Hippocampal formation (tissue), 2 donors: ENCODE measurements around the gene NTRK3.

Source experiments
- DNase-seq, 2 donors: peaks; one replicate each; lab custom pipeline; 2025; lab: John Stamatoyannopoulos, UW

The NTRK3 gene

DNA sequence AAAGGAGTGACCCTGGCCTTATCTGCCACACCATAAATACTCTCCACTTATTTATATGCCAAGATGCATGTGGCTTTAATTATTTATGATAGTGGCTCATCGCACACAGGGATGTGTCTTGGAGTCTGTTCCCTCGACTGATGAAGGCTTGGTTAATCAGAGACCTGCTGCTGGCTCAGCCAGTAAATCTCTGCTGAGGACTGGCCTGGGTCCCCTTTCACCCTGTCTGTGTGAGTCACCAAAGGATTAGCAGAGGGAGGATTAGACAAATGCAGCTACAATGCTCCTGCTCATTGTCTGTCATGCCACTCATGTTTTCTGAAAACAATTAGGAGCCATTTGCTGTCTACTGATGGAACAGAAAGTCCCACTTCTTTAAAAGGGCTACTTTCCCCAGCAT, 226.8 kb downstream of the NTRK3 start:
- DNase-seq = no peak

GRCh38 chr15:88028024-88028423, 228.5 kb downstream of the NTRK3 start:
- DNase-seq = no peak

DNA sequence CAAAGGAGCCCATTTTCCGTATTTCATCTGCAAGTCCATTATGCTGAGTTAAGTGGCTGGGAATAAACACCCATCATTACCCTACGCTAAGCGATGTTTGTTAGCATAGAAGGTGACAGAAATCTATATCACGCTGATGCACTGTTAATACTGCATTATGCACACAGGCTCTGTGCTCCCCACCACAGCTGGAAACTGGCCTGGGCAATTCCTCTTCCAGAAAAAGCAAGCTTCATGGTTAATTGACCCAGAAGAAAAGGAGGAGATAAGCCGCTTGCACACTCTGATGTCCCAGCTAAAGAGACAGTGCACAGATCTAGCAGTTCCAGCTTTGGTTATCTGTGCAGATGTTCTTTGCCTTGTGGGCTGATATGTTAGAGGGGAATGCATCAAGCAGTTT, 232.6 kb downstream of the NTRK3 start:
- DNase-seq = no peak

DNA sequence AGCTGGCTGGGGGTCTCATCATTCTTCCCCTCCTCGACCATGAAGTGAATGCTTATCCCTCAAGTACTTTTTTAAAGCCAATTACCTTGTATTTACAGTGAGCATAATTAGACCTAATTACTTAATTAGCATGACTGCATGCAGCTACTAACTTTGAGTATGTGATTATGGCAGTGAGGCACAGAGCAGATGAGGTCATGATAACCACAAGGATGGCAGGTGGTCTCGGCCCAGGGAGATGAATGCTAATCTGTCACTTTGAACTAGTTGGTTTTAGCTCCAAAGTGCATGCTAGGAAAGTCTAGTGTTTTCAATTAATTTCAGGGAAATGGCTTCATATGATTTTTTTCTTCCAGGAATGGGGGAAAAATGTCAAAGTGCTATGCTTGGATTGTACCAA, 233.8 kb downstream of the NTRK3 start:
- no peak for DNase-seq

DNA sequence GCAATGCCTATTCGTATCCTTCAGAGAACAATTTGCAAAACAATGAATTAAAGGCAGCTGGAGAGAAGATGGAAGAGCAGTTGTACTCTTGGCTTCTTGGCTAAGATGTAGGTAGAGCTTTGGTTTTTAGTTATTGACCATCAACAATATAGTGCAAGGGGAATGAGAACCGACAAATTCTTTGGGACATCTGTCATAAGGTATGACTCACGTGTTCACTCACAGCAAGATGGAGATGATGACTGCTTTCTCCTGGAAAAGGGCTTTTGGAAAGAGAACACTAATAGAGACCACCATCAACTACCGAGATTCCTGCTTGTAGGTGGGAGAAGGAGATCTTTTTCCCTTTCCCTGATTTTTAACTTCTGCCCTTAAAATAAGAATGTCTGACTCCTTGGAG, 234.9 kb downstream of the NTRK3 start:
- no peak for DNase-seq

DNA sequence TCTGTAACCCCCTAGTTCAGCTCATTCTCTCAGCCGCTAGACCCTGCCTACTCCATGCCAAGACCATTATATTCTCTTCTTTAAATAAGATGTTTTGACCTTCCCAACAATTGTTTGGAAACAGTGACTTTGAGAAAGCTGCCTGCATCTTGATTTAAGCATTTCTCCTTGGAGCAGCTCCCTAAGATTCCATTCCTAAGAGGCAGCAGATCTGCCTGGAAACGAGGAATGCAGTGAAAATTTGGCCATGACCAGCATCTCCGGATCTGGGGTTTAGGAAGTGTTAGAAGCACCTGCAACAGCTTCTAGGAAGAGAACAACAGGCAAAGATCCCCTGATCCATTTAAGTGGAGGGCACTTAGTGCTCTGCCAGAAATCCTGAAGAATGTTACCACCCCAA, 235.7 kb downstream of the NTRK3 start:
- DNase-seq = no peak

DNA sequence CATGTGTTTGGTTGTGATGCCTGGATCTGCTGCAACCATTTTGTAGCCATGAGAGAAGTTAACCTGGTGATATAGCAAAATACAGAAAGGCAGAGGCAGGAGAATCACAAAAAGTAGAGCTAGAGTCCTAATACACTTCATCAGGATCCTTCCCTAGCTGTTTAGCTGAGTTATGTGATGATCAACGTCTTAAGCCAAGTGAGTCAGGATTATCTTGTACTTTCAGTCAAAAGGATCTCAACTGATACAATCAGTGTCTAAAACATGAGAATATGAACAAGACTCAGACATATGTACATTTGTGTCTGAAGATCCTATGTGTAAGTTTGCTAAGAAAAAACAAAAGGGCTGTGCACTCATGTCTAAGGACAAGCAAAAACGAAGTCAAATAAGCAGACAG, 236.9 kb downstream of the NTRK3 start:
- DNase-seq = no peak

DNA sequence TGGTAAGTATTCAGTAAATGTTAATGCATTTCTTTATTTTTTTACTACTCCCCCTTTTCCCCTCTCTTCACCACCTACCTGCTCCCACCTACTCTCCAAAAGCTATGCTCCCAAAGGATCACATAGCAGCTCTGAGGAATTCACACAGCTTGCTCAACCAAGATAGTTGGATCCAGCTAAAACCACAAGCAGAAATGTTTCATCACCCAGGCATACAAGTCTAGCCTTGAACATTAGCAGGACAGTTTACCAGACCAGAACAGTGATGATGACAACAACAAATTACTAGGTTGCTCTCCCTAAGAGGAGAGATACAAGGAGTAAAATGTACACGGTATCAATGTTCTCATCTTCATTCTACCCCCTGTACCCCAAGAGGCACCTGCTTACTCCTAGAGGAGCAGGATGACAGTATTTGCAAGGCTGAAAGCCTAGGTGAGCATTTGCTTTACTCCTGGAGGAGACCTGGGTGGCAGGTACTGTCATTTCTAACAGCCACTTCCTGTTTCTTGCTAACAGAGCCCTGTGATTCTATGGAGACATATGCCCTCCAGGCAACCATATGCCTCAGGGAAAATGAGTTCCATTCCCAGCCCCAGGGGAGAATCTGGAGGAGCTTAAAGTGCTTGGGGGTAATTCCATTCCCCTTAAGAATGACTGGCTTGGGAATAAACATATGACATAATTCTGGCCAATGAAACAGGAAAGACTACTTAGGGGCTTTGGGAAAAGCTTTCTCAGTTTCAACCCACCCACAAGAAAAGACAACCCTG, 237.5 kb downstream of the NTRK3 start:
- DNase-seq = no peak

DNA sequence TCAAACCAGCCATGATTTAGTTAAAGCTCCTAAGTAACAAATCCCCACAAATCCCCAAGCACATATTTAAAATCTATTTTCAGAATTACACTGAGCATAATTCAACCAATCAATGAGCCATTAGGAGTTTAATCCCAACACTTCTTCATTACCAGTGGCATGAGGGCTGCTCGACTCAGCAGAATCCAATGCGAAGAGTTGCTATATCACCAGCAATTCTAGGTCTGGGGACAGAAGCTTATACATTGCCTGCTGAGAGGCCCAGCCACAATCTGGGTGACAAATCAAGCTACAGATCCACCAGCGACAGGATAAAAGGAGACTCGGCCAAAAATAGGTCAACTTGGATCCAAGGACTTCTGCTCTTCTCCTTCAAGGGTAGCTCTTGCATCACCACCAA, 238.8 kb downstream of the NTRK3 start:
- no peak for DNase-seq

DNA sequence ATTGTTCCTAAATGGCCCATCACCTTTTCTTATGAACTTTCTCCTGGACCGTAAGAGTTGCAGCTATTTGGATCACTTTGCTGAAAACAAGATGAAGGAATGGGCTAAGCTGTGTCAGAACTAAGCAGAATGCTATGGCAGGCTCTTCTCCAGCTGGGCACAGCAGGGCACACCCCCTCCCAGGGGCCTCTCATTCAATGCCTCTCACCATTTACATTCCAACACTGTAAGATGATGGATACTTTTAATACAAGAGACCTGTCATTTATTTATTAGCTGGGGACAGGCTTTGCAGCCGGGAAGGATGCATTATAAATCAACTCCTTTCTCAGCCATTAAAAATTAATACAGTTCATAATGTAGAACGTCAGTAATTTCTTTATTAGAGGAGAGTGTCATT, 240.1 kb downstream of the NTRK3 start:
- DNase-seq = no peak

DNA sequence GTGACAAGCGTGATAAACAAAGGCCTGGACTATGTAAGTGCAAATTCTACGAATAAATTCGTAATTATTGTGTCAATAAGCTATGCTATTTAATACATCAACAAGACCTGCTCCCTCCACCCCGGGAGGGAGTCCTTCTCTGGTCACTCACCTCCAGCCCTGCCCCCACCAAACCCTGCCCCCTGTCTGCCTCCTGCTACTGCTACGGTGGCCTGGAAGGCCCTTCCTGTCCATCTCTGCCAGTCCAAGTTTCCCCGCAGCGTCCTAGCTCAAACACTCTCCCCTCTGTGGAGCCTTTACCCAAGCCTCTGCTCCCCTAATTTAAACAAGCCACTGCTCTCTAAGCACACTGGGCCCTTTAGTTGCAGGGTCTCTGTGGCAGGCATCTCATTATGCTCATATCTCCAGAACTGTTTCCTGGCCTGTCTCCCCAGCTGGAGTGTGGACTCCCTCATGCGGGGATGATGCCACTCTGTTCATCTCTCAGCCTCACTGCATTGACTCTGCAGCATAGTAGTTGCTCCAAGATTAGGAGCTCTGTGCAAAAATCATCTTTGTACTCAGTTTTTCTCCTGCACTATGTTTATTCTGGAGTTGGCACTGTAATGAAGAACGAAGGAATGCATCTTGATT, 241.2 kb downstream of the NTRK3 start:
- DNase-seq = no peak

DNA sequence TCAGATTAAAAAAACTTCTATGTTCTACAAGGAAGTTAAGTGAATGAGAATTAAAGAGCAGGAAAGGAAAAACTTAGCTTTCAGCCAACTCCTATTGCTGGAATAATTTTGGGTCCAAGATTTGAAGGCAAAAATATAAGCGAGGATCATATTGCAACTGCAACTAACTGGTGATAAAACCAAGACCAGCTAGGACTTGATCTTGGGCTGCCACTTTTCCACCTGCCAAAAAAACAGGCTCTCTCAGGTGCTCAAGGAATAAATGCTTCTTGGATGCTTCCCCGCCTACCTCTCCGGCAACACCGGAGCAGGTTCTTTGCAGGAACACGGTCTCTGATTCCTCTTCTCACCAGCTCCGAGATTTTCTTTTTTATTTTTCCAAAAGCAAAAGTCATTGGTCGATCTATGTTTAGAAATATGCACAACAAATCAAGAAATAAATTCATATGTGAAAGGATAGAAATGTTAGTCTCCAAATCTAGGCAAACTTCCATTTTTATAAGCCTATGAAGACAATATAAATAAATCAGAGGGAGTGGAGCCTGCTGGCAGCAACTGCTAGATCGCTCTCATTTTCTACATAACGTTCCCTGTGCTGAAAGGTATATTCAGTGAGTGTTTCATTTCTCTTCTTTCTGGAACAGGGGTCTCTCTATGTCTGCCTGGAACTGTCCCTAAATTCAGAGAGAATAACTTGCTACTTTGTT, 241.9 kb downstream of the NTRK3 start:
- DNase-seq = no peak

- no peak for DNase-seq
Observed at GRCh38 chr15:88013111-88013510, 243.4 kb downstream of the NTRK3 start.

- no peak for DNase-seq
Observed at GRCh38 chr15:88012688-88013087, 243.9 kb downstream of the NTRK3 start.

- no peak for DNase-seq
Observed at GRCh38 chr15:88012233-88012632, 244.3 kb downstream of the NTRK3 start.

DNA sequence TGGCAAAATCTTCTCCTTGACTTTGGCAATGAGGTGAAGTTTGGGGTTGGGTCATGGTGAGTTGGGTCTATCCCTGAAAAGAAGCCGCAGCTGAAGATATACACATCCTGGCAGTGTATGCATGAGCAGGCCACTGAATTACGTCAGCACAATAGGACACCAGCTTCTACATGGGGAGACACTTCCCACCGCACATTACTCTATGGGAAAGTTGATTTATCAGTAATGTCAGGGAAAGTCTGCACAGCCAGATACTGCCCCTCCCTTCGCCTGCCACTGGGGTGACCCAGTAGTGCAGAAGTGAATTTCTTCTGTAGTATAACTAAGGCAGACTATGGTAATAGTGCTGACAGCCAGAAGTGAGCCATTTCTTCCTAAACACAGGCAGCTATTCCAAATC, 245.0 kb downstream of the NTRK3 start:
- no peak for DNase-seq

DNA sequence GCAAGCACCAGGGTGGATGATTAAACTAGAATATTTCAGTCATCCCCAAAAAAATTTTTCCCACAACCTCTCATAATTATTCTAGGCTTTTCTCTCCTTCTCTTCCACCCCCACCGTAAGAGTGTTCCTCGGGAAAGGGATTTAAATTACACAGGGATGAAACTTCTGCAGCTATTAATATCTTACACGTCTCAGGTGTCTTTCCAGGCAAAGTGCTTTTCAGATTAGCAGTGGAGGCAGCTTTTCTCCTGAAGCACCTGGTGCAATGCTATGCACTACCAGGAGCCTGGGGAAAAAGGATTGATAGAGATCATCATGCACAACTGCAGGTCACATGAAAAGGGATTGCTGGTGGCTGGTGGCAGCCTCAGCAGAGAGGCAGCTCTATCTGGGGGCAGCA, 250.4 kb downstream of the NTRK3 start:
- no peak for DNase-seq

DNA sequence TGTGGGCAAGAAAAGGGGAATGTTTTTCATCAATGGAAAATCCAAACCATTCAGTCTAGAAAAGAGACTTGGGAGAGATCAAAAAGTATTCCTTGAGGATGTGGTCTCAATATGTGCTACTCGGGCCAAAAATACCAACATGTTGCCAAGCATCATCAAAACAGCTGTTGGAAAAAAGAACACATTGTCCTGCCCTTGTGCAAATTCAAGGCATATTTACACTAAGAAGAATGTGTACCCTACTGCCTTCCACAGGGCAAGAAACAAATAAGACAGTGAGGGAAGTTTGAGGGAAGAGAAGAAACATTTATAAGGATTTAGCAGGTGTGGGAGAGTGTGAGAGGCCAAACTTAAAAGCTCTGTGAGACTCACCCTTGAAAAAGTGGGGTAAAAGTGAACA, 252.1 kb downstream of the NTRK3 start:
- DNase-seq = no peak

GRCh38 chr15:88003541-88004327, 252.8 kb downstream of the NTRK3 start:
- no peak for DNase-seq

- DNase-seq = no peak
Observed at GRCh38 chr15:88002706-88003105, 253.8 kb downstream of the NTRK3 start.

GRCh38 chr15:87998630-87999029, 257.9 kb downstream of the NTRK3 start:
- DNase-seq = no peak

DNA sequence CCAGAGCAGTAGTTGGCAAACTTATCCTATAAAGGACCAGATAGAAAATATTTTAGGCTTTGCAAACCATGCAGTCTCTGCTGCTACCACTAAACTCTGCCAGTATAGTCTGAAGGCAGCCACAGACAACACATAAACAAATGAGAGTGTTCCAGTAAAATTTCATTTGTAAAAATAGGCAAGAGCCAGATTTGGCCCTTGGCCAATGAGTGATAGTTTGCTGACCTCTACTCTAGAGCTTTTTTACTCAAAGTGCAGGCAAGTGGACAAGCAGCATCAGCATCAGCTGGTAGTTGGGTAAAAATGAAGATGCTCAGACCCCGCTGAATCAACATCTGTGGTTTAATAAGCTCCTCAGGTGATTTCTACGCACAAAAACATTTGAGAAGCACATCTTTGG, 269.8 kb downstream of the NTRK3 start:
- no peak for DNase-seq
